Uterus (tissue), 4 donors: ENCODE measurements around the gene CD48. TPM values are rescaled to one million over a fixed set of nuclear protein-coding genes. Genes with fewer than 3 reads are reported as not detected.

Source experiments
- DNase-seq, 2 donors: peaks; one replicate each; pipeline ENCODE4 v3.0.0-alpha.2; 2019 to 2020
- H3K27ac ChIP-seq, 2 donors: fragments of 200-600 bp; sonication (generic); 1 replicate in 1 of 2; 2 replicates in 1 of 2; pipeline ENCODE4 v1.5.1; 2016 to 2018
- H3K27me3 ChIP-seq, 2 donors: fragments of 200-600 bp; sonication (generic); one replicate each; pipeline ENCODE4 v1.5.1; 2018 to 2019; ENCODE audit warnings: control low read depth in 1 of 2
- H3K36me3 ChIP-seq, 2 donors: fragments of 200-600 bp; sonication (generic); one replicate each; pipeline ENCODE4 v1.5.1; 2019; ENCODE audit warnings: control low read depth in 1 of 2
- H3K4me1 ChIP-seq, 2 donors: fragments of 200-600 bp; sonication (generic); one replicate each; pipeline ENCODE4 v1.5.1; 2018 to 2019; ENCODE audit warnings: control low read depth in 1 of 2
- H3K4me3 ChIP-seq, 2 donors: fragments of 200-600 bp; sonication (generic); 1 replicate in 1 of 2; 2 replicates in 1 of 2; pipeline ENCODE4 v1.5.1; 2018 to 2019; ENCODE audit warnings: mild to moderate bottlenecking in 1 of 2
- H3K9me3 ChIP-seq, 2 donors: fragments of 200-600 bp; sonication (generic); one replicate each; pipeline ENCODE4 v1.5.1; 2019; ENCODE audit warnings: control low read depth in 1 of 2
- POLR2A ChIP-seq, 2 donors: fragments of 450-650 bp; IDR thresholded peaks; one replicate each; pipeline ENCODE4 v1.6.1; 2016; ENCODE audit warnings: antibody characterized with exemption in 2 of 2, mild to moderate bottlenecking in 1 of 2, moderate library complexity in 1 of 2
- intact Hi-C: fragments of 100-400 bp; cut with DNase I; formaldehyde crosslinking; loops from one replicate; pipeline ENCODE4 v1.15.1; 2023; ENCODE audit warnings: low total_unique reads
- total RNA-seq, 4 donors: library from RNA; depleted of rRNA in 3 of 4; stranded (reverse); fragments of >200 nt in 3 of 4; gene quantifications; one replicate each; pipeline versions ENCODE4 v1.1.0 to v1.2.4, GENCODE V29; 2014 to 2023
- TF ChIP-seq, protein P1 (sequence below), 4 experiments: fragments of 200-600 bp in 2 of 4; fragments of 450-650 bp in 2 of 4; sonication (generic) in 2 of 4; IDR thresholded peaks; one replicate each; pipeline ENCODE4 v1.5.1; 2016 to 2019; ENCODE audit warnings: antibody characterized with exemption in 4 of 4, mild to moderate bottlenecking in 2 of 4, moderate library complexity in 1 of 4
- donor health status: DM: yes; HTN: yes; CAD: no.

CD48 gene
- total RNA-seq, 4 donors from 2014 or later: 0.51 to 10.0 (median 2.6) TPM

DNA sequence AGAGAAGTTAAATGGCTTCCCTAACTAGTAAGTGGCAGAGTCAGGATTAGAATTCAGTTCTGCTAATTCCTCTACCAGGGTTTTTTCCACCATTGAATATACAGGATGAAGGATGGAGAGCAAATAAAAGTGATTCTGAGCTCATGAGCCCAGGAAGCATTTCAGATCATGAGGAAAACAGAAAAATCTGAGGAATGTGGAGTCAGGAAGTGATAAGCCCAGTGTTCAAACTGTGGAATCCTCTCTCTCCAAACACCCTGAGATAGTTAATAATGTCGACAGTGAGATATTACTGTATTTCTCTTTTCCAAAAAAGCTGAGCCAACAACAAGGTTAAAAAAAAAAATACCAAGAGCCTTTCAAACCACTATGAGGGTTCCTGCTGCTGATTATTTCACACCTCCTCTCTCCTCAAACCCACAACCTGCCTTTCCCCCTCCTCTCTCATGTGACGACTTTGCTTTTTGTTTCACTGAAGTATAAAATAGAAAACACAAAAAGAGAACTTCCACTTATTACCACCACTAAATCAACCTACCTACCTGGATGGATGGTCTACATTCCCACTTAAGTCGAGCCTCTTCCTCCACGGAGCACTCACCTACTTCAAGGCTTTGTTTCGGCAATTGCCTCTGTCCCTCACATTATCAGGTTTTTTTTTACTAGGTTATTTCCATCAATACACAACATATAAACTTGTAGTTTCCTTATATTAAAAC is 73.6 kb downstream of the CD48 start:
- no peak for DNase-seq
- H3K9me3 ChIP-seq: no peaks in the 10 kb centered on the region
- TF ChIP-seq, protein P1, sequence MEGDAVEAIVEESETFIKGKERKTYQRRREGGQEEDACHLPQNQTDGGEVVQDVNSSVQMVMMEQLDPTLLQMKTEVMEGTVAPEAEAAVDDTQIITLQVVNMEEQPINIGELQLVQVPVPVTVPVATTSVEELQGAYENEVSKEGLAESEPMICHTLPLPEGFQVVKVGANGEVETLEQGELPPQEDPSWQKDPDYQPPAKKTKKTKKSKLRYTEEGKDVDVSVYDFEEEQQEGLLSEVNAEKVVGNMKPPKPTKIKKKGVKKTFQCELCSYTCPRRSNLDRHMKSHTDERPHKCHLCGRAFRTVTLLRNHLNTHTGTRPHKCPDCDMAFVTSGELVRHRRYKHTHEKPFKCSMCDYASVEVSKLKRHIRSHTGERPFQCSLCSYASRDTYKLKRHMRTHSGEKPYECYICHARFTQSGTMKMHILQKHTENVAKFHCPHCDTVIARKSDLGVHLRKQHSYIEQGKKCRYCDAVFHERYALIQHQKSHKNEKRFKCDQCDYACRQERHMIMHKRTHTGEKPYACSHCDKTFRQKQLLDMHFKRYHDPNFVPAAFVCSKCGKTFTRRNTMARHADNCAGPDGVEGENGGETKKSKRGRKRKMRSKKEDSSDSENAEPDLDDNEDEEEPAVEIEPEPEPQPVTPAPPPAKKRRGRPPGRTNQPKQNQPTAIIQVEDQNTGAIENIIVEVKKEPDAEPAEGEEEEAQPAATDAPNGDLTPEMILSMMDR (IDR thresholded peaks at IDR 0.05): no peak
- TF ChIP-seq POLR2A (IDR thresholded peaks at IDR 0.05): no peak
- no peak overlapping the region for H3K27ac ChIP-seq
- H3K36me3 ChIP-seq: no peaks in the 10 kb centered on the region
- intact Hi-C loops: no loop called here
- H3K4me1 ChIP-seq: no peaks in the 10 kb centered on the region
- no peak overlapping the region for H3K4me3 ChIP-seq
- no peaks in the 10 kb centered on the region for H3K27me3 ChIP-seq

DNA sequence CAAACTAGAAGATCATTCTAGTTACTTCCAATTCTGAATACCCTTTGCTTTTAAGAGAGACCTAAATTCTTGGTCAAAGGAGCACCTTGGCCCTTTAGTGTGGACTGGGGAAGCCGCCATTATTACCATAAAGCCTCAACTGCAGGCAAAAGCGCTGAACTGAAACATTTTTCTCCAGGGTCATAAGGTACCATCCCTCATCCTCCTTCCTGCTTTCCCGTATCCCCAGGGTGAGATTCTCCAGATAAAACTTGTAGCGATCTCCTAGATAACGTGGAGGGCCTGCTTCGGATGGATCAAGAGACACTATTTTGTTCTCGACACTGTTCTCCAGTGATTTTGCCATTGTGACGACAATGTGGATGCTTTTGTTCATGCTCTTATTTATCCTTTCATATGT is 74.6 kb downstream of the CD48 start:
- H3K36me3 ChIP-seq: no peaks in the 10 kb centered on the region
- H3K4me1 ChIP-seq: no peaks in the 10 kb centered on the region

DNA sequence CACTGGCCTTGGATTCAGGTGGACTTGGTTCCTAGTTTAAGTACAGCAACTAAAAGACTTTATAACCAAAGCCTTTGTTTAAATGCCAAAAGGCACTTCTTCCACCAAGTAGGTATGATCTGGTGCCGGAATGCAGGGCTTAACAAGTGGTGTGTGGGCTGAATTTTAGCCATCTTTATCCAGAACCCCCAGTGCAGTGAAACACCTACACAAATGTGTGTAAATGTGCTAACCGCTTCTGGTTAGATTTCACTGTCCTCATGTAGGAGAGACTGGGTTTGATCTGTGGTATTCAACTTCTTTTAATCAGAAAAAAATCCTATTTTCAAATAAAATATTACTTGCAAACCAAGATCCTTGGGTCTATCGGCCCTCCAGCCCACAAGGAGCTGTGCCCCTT is 75.1 kb downstream of the CD48 start:
- H3K4me3 ChIP-seq: no peak overlapping the region
- H3K36me3 ChIP-seq: no peaks in the 10 kb centered on the region
- no peaks in the 10 kb centered on the region for H3K9me3 ChIP-seq
- no peak for DNase-seq
- H3K4me1 ChIP-seq: no peaks in the 10 kb centered on the region
- H3K27me3 ChIP-seq: no peaks in the 10 kb centered on the region
- no peak overlapping the region for H3K27ac ChIP-seq
- TF ChIP-seq POLR2A (IDR thresholded peaks at IDR 0.05): no peak
- TF ChIP-seq, protein P1 (IDR thresholded peaks at IDR 0.05): no peak
- intact Hi-C loops: no loop called here

More for the DNA sequence above, 74.6 kb downstream of the CD48 start:
- Histone ChIP-seq H3K27me3 (no peaks in the 10 kb centered on the region), H3K27ac (no peak overlapping the region), H3K4me3 (no peak overlapping the region), H3K9me3 (no peaks in the 10 kb centered on the region)
- no peak for DNase-seq
- intact Hi-C loops: no loop called here
- no peak for TF ChIP-seq POLR2A (IDR thresholded peaks at IDR 0.05)
- TF ChIP-seq, protein P1 (IDR thresholded peaks at IDR 0.05): no peak

DNA sequence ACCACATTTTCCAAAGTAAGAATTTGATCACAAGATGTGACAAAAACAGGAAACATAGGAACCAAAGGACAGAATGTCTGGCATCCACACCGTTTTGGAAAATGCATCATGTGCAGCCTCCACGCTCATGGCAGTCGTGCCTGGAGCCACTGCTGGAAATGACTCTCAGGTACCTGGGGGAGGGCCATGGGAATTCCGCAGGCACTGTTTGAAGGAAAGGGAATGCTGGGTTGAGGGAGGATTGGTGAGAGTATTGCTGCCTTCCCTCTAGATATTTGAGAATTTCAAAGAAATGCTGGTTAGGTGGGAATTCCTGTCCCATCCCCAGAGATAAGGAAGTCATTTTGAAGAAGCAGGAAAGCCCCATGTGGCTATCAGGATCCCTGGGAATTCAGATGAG is 75.5 kb downstream of the CD48 start:
- no peaks in the 10 kb centered on the region for H3K27me3 ChIP-seq
- no peak overlapping the region for H3K27ac ChIP-seq
- intact Hi-C loops: no loop called here
- no peak for DNase-seq
- H3K36me3 ChIP-seq: no peaks in the 10 kb centered on the region
- H3K4me1 ChIP-seq: no peaks in the 10 kb centered on the region
- no peak overlapping the region for H3K4me3 ChIP-seq
- no peaks in the 10 kb centered on the region for H3K9me3 ChIP-seq
- TF ChIP-seq POLR2A (IDR thresholded peaks at IDR 0.05): no peak
- TF ChIP-seq, protein P1 (IDR thresholded peaks at IDR 0.05): no peak

DNA sequence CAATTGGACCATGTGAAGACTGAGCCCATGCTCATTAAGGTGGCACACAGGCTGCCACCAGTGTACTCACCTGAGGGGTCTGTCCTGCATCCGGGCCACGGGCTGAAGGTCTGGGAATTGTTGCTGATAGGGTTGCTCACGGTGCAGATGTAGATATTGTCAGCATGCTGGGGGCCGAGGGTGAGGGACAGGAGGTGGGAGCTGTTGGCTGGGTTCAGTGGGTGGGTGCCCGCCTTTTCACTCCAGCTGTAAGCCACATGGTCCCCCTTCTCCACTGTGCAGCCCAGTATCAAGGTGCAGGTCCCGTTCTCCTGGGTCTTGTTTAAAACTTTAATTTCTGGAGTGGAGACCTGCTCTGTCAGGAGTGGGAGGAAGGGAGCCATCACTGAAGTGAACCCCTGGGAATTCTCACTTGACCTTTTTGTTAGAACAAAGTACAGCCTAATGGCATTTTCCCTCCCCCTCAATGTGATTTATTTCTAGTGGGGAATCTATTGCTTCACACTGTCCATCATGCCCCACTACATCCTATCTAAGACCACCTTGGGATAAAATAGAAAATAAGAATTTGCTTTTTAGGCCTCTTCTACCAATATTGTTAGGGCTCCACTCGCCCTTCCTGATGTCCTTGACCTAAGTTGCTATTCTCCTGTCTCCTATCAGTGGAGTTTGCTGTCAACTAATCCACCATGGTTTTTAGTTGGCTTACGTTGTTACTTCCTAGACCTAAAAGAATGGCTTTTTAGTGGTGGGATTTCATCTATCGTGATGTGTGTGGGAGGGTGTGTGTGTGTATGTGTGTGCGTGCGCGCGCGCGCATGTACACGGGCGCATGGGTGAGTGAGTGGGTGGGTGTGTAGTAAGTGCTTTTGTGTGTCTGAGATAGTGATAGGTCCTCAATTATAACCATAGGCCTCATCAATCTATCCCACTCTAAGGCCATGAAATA is 76.8 kb downstream of the CD48 start:
- intact Hi-C loops: no loop called here
- Histone ChIP-seq H3K4me1 (no peaks in the 10 kb centered on the region), H3K27ac (no peak overlapping the region), H3K36me3 (no peaks in the 10 kb centered on the region), H3K9me3 (no peaks in the 10 kb centered on the region), H3K4me3 (no peak overlapping the region), H3K27me3 (no peaks in the 10 kb centered on the region)
- no peak for DNase-seq
- TF ChIP-seq, protein P1 (IDR thresholded peaks at IDR 0.05): no peak
- TF ChIP-seq POLR2A (IDR thresholded peaks at IDR 0.05): no peak
